Measurements from ENCODE around the gene COL5A3. TPM values are rescaled to one million over a fixed set of nuclear protein-coding genes. Genes with fewer than 3 reads are reported as not detected.

Gene COL5A3
- total and polyA plus RNA-seq, 2 experiments from 2014 or later: 1.0 to 1.2 TPM

GRCh38 chr19:10021446-10021845 is 11.1 kb upstream of the COL5A3 start:
- Histone ChIP-seq H2AFZ (no peak overlapping the region), H3K9me2 (ENCODE audit: insufficient read depth) (no peaks in the 10 kb centered on the region), H3F3A (replicated peaks; ENCODE audit: low read depth) (no peaks in the 10 kb centered on the region), H3K4me3 (no peak overlapping the region), H3K27ac (ENCODE audit: low read depth) (no peak overlapping the region), H4K20me1 (replicated peaks; ENCODE audit: insufficient read depth) (no peaks in the 10 kb centered on the region), H3K4me2 (no peak overlapping the region), H3K36me3 (ENCODE audit: insufficient read depth) (no peaks in the 10 kb centered on the region), H3K27me3 (ENCODE audit: insufficient read depth) (peaks cover 1% of the 10 kb centered on the region; the same call in 1 of the 2 replicates), H3K4me1 (ENCODE audit: insufficient read depth) (no peaks in the 10 kb centered on the region), H3K79me2 (replicated peaks; ENCODE audit: insufficient read depth) (no peaks in the 10 kb centered on the region)
- no peaks in the 10 kb centered on the region for H3K36me3 Mint-ChIP-seq (ENCODE audit: low read depth)
- TF ChIP-seq EZH2phosphoT487 (IDR thresholded peaks at IDR 0.05; ENCODE audit: unreplicated experiment): no peak
- TF ChIP-seq STAT1 (IDR thresholded peaks at IDR 0.05; ENCODE audit: unreplicated experiment): no peak
- no peak for TF ChIP-seq ZNF114 (CRISPR knock-in tag; IDR thresholded peaks at IDR 0.05)
- TF ChIP-seq JUNB (IDR thresholded peaks at IDR 0.05; ENCODE audit: unreplicated experiment): no peak
- no peak for TF ChIP-seq POLR2AphosphoS5 (IDR thresholded peaks at IDR 0.05; ENCODE audit: low read depth)
- no peak for TF ChIP-seq NANOG (IDR thresholded peaks at IDR 0.05; ENCODE audit: borderline replicate concordance)
- no peak for TF ChIP-seq REST (IDR thresholded peaks at IDR 0.05; ENCODE audit: unreplicated experiment)
- no peak for TF ChIP-seq ZNF462 (CRISPR knock-in tag; IDR thresholded peaks at IDR 0.05)
- TF ChIP-seq ZNF331 (CRISPR knock-in tag; IDR thresholded peaks at IDR 0.05; ENCODE audit: low read depth): no peak
- TF ChIP-seq ETS1 (IDR thresholded peaks at IDR 0.05): no peak
- no peak for TF ChIP-seq CREB1 (CRISPR knock-in tag; IDR thresholded peaks at IDR 0.05; ENCODE audit: low read depth)
- no peak for TF ChIP-seq CTCF (conservative IDR thresholded peaks at IDR 0.05; ENCODE audit: low read depth in 2 of 2)
- no peak for TF ChIP-seq EZH2 (IDR thresholded peaks at IDR 0.05; ENCODE audit: low read depth, unreplicated experiment)
- no peak overlapping the region for H3K27ac Mint-ChIP-seq
- ATAC-seq (no peak), DNase-seq (ENCODE audit: low spot score) (no peak)
- H3K27me3 Mint-ChIP-seq (ENCODE audit: insufficient read depth, low read depth, poor library complexity): peaks cover 5% of the 10 kb centered on the region
- H3K4me3 Mint-ChIP-seq: no peak overlapping the region
- no peaks in the 10 kb centered on the region for H3K4me1 Mint-ChIP-seq
- no peaks in the 10 kb centered on the region for H3K9me3 Mint-ChIP-seq
